Measurements from ENCODE around the gene TIE1.

DNA sequence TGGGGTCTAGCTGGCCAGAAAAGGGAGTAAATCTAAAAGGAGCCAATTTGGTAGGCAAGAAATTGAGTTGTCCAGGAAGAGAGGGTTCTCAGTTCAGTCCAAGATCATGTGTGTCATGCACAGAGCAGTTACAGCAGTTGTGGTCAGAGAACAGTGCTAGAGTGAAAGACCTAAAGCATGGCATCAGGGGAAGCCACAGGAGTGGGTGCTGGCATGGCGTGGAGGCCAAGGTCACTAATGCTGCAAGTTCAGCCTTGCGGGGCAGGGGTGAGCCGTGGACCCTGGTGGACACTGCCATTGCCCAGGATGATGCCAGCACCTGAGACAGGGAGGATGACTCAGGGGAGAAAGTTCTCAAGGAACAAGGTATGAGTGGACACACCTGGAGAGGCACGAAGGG is 47.6 kb upstream of the TIE1 start:
- no peak for TF ChIP-seq NR2C2 (CRISPR knock-in tag; IDR thresholded peaks at IDR 0.05; ENCODE audit: borderline replicate concordance)
- no peak for TF ChIP-seq ZBTB1 (CRISPR knock-in tag; IDR thresholded peaks at IDR 0.05; ENCODE audit: borderline replicate concordance)
- no peak for TF ChIP-seq PCBP1 (IDR thresholded peaks at IDR 0.05; ENCODE audit: borderline replicate concordance, low read depth, low read length)
- TF ChIP-seq, protein P1, sequence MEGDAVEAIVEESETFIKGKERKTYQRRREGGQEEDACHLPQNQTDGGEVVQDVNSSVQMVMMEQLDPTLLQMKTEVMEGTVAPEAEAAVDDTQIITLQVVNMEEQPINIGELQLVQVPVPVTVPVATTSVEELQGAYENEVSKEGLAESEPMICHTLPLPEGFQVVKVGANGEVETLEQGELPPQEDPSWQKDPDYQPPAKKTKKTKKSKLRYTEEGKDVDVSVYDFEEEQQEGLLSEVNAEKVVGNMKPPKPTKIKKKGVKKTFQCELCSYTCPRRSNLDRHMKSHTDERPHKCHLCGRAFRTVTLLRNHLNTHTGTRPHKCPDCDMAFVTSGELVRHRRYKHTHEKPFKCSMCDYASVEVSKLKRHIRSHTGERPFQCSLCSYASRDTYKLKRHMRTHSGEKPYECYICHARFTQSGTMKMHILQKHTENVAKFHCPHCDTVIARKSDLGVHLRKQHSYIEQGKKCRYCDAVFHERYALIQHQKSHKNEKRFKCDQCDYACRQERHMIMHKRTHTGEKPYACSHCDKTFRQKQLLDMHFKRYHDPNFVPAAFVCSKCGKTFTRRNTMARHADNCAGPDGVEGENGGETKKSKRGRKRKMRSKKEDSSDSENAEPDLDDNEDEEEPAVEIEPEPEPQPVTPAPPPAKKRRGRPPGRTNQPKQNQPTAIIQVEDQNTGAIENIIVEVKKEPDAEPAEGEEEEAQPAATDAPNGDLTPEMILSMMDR (CRISPR knock-in tag; IDR thresholded peaks at IDR 0.05), result no peak
- no peak for TF ChIP-seq SUZ12 (IDR thresholded peaks at IDR 0.05; ENCODE audit: low read depth, low read length)
- TF ChIP-seq MEF2D (CRISPR knock-in tag; IDR thresholded peaks at IDR 0.05), result no peak

Measured in HepG2 (cell line).